Neuron (in vitro differentiated cells): ENCODE data around the gene RBM17.

Experiments used
- H2AFZ ChIP-seq: one replicate; pipeline ENCODE4 v1.6.1; 2013; ENCODE audit warnings: low read depth, mild to moderate bottlenecking, inconsistent platforms, low read length, moderate library complexity
- H3K27me3 ChIP-seq: one replicate; pipeline ENCODE4 v1.6.1; 2013; ENCODE audit warnings: low read length; ENCODE audit not compliant: insufficient read depth
- H3K36me3 ChIP-seq: one replicate; pipeline ENCODE4 v1.6.1; 2013; ENCODE audit warnings: low read length; ENCODE audit not compliant: insufficient read depth
- H3K4me1 ChIP-seq: one replicate; pipeline ENCODE4 v1.6.1; 2013; ENCODE audit warnings: low read length; ENCODE audit not compliant: insufficient read depth
- H3K4me3 ChIP-seq: 2 replicates; pipeline ENCODE4 v1.5.1; 2013; ENCODE audit warnings: mild to moderate bottlenecking, low read length, moderate library complexity
- H3K9me3 ChIP-seq: one replicate; pipeline ENCODE4 v1.6.1; 2013; ENCODE audit warnings: low read length

Gene RBM17

GRCh38 chr10:6050801-6051445 lies 37.9 kb upstream of the RBM17 start:
- Histone ChIP-seq H2AFZ (no peak overlapping the region), H3K27me3 (no peaks in the 10 kb centered on the region), H3K36me3 (no peaks in the 10 kb centered on the region), H3K4me3 (no peak overlapping the region), H3K9me3 (no peaks in the 10 kb centered on the region), H3K4me1 (no peaks in the 10 kb centered on the region)

- Histone ChIP-seq H3K4me3 (no peak overlapping the region), H3K9me3 (no peaks in the 10 kb centered on the region), H3K27me3 (peaks cover 2% of the 10 kb centered on the region), H2AFZ (no peak overlapping the region), H3K36me3 (no peaks in the 10 kb centered on the region), H3K4me1 (no peaks in the 10 kb centered on the region)
Observed at GRCh38 chr10:6052247-6053221, 36.3 kb upstream of the RBM17 start.

DNA sequence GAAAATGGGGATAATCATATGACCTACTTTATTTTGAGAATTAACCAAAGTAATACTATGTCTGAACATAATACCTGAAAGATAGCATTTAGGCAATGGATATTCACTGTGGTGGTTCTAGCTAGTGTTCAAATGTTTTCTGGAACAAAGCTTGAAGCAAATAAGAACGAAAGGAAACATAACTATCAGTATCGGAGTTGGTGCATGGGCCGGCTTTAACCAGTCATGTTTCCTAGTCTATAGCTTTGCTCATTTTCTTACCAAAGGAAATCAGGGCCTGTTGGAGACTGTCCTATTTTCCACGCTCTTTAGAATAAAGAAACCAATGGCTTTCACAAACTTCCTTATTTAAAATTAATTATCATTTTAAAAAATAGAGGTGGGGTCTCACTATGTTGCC lies 35.5 kb upstream of the RBM17 start:
- no peaks in the 10 kb centered on the region for H3K9me3 ChIP-seq
- no peaks in the 10 kb centered on the region for H3K4me1 ChIP-seq
- no peak overlapping the region for H3K4me3 ChIP-seq
- no peak overlapping the region for H2AFZ ChIP-seq
- H3K36me3 ChIP-seq, result no peaks in the 10 kb centered on the region
- peaks cover 2% of the 10 kb centered on the region for H3K27me3 ChIP-seq

- Histone ChIP-seq H3K27me3 (peaks cover 2% of the 10 kb centered on the region), H2AFZ (no peak overlapping the region), H3K4me3 (no peak overlapping the region), H3K9me3 (no peaks in the 10 kb centered on the region), H3K36me3 (no peaks in the 10 kb centered on the region), H3K4me1 (no peaks in the 10 kb centered on the region)
Observed at GRCh38 chr10:6053816-6054631, 34.8 kb upstream of the RBM17 start.

DNA sequence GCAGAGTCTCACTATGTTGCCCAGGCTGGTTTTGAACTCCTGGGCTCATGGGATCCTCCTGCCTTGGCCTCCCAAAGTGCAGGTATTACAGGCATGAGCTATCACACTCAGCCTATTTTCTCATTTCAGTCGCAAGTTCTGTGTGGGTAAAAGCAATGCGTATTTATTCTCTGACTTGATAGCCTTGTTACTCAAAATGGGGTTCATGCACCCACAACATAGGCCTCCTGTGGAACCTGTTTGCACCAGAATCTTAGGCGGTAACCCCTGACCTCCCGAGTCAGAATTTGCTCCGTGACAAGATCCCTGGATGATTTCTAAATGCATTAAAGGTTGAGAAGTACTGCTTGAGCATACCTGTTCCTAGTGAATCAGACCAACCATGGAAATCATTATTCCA lies 34.0 kb upstream of the RBM17 start:
- Histone ChIP-seq H3K9me3 (no peaks in the 10 kb centered on the region), H2AFZ (no peak overlapping the region), H3K4me1 (no peaks in the 10 kb centered on the region), H3K36me3 (no peaks in the 10 kb centered on the region), H3K27me3 (peaks cover 5% of the 10 kb centered on the region), H3K4me3 (no peak overlapping the region)

- Histone ChIP-seq H3K27me3 (peaks cover 5% of the 10 kb centered on the region), H3K4me3 (no peak overlapping the region), H3K9me3 (no peaks in the 10 kb centered on the region), H3K4me1 (no peaks in the 10 kb centered on the region), H3K36me3 (no peaks in the 10 kb centered on the region), H2AFZ (no peak overlapping the region)
Observed at GRCh38 chr10:6055929-6056328, 32.9 kb upstream of the RBM17 start.

DNA sequence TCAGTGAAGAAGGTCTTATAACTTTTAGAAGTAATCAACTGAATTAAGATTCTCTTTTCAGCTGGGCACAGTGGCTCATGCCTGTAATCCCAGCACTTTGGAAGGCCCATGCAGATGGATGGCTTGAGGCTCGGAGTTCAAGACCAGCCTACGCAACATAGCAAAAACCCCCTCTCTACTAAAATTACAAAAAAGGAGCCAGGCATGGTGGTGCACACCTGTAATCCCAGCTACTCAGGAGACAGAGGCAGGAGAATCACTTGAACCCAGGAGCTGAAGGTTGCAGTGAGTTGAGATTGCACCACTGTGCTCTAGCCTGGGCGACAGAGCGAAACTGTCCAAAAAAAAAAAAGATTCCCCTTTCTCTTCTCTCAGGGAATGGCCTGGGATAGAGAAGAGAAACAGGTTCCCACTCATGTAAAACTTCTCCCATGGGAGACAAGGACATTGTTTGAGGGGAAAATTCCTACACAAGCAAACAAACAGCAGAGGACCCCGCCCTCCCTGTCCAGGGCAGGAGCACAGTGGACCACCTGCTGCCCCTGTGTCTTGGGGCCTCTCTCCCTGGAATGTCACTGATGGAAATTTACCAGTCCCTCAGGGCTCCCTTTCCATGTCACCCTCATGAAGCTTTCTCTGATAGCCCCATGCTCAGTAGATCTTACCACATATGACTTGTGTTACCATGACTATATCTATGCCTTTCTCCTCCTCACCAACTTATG lies 32.3 kb upstream of the RBM17 start:
- Histone ChIP-seq H3K27me3 (peaks cover 5% of the 10 kb centered on the region), H3K36me3 (no peaks in the 10 kb centered on the region), H2AFZ (no peak overlapping the region), H3K9me3 (no peaks in the 10 kb centered on the region), H3K4me1 (no peaks in the 10 kb centered on the region), H3K4me3 (no peak overlapping the region)

- no peaks in the 10 kb centered on the region for H3K4me1 ChIP-seq
- no peak overlapping the region for H2AFZ ChIP-seq
- no peak overlapping the region for H3K4me3 ChIP-seq
- no peaks in the 10 kb centered on the region for H3K9me3 ChIP-seq
- peaks cover 5% of the 10 kb centered on the region for H3K27me3 ChIP-seq
- H3K36me3 ChIP-seq, result no peaks in the 10 kb centered on the region
Observed at GRCh38 chr10:6058682-6059475, 30.0 kb upstream of the RBM17 start.

- Histone ChIP-seq H3K4me3 (no peak overlapping the region), H3K27me3 (peaks cover 5% of the 10 kb centered on the region), H3K4me1 (no peaks in the 10 kb centered on the region), H2AFZ (no peak overlapping the region), H3K9me3 (no peaks in the 10 kb centered on the region), H3K36me3 (no peaks in the 10 kb centered on the region)
Observed at GRCh38 chr10:6059506-6059905, 29.3 kb upstream of the RBM17 start.

DNA sequence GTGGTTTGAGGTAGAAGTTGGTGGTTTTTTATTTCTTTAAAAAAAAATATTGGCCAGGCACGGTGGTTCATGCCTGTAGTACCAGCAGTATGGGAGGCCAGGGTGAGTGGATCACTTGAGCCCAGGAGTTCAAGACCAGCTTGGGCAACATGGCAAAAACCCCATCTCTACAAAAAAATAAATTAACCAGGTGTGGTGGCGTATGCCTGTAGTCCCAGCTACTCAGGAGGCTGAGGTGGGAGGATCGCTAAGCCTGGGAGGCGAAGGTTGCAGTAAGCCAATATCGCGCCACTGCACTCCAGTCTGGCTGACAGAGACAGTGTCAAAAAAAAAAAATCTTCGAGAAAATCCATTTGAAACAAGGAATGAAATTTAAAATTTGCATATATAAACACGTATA lies 27.8 kb upstream of the RBM17 start:
- Histone ChIP-seq H3K4me1 (no peaks in the 10 kb centered on the region), H3K9me3 (no peaks in the 10 kb centered on the region), H3K4me3 (no peak overlapping the region), H3K27me3 (peaks cover 5% of the 10 kb centered on the region), H3K36me3 (no peaks in the 10 kb centered on the region), H2AFZ (no peak overlapping the region)

DNA sequence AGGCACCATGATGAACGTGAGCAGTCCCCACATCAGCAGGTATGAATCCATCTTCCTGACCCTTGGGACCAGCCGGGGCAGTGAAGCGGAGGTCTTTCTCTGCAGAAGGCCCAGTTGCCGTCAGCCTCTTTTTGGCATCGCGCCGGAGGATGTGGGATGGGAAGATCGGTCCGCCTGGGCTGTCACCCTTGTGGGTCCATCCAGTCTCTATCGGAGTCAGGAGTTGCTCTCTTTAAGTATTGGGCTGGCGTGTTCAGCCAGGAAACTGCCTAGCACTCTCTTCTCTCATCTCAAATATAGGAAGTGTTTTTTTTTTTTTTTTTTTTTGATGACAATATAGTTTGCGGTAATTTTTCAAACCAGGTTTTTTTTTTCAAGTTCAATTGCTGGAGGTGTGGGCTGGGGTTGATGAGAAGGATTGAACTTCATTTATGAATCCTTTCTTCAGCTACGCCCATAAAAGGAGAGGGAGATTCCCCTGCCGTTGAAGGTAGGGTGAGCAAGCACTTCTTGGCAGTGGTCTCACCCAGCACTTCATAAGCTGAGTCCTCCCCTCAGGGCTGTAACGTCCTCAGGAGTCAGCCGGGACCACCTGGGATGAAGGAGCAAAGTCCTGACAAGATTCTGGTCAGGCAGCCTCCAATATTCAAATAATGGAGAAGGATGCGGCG lies 26.6 kb upstream of the RBM17 start, which contains the start of gene IL2RA:
Gene IL2RA, minus strand, starts transcription at position 267 of the 671 bp plus-strand sequence. Its CDS starts 216 bp downstream, at position 51.
- Histone ChIP-seq H2AFZ (no peak within 1 kb of the TSS), H3K9me3 (no peaks in the 10 kb centered on the region), H3K4me3 (no peak within 1 kb of the TSS), H3K36me3 (no peaks in the 10 kb centered on the region), H3K4me1 (no peaks in the 10 kb centered on the region), H3K27me3 (peaks cover 5% of the 10 kb centered on the region)
